H9 (cell line): ENCODE results near the gene POLN. TPM values are rescaled to one million over a fixed set of nuclear protein-coding genes. Genes with fewer than 3 reads are reported as not detected.

Experiments used
- DNase-seq: peaks from one replicate; pipeline ENCODE4 v3.0.0-alpha.2; 2017
- H2AFZ ChIP-seq: one replicate; pipeline ENCODE4 v1.6.1; 2013; ENCODE audit warnings: mild to moderate bottlenecking, low read length, control low read depth, moderate library complexity
- H2AK5ac ChIP-seq: 2 replicates; pipeline ENCODE4 v1.6.1; 2013; ENCODE audit warnings: low read length, control low read depth, mixed read lengths; ENCODE audit not compliant: insufficient read length
- H2BK120ac ChIP-seq: one replicate; pipeline ENCODE4 v1.6.1; 2013; ENCODE audit warnings: low read depth, mild to moderate bottlenecking, low read length, control low read depth, inconsistent platforms; ENCODE audit not compliant: poor library complexity, severe bottlenecking
- H2BK12ac ChIP-seq: 2 replicates; pipeline ENCODE4 v1.6.1; 2013; ENCODE audit warnings: low read length, control low read depth, mixed read lengths, low read depth; ENCODE audit not compliant: insufficient read length
- H2BK15ac ChIP-seq: 2 replicates; pipeline ENCODE4 v1.6.1; 2013; ENCODE audit warnings: low read depth, low read length, control low read depth
- H2BK20ac ChIP-seq: one replicate; pipeline ENCODE4 v1.6.1; 2013; ENCODE audit warnings: low read depth, mild to moderate bottlenecking, low read length, control low read depth, inconsistent platforms; ENCODE audit not compliant: poor library complexity, severe bottlenecking
- H2BK5ac ChIP-seq: 2 replicates; pipeline ENCODE4 v1.6.1; 2013; ENCODE audit warnings: low read length, control low read depth, mixed read lengths; ENCODE audit not compliant: insufficient read length
- H3K14ac ChIP-seq: 2 replicates; pipeline ENCODE4 v1.6.1; 2013; ENCODE audit warnings: low read length, control low read depth; ENCODE audit not compliant: insufficient read depth
- H3K18ac ChIP-seq: 2 replicates; pipeline ENCODE4 v1.6.1; 2013; ENCODE audit warnings: low read depth, mild to moderate bottlenecking, mixed read lengths, low read length, control low read depth; ENCODE audit not compliant: insufficient read length
- H3K23ac ChIP-seq: 2 replicates; pipeline ENCODE4 v1.6.1; 2013; ENCODE audit warnings: low read length, control low read depth, mixed read lengths, low read depth; ENCODE audit not compliant: insufficient read length
- H3K23me2 ChIP-seq: 2 replicates; pipeline ENCODE4 v1.6.1; 2013; ENCODE audit warnings: low read depth, mild to moderate bottlenecking, mixed read lengths, low read length, control low read depth; ENCODE audit not compliant: insufficient read length, poor library complexity, severe bottlenecking
- H3K27ac ChIP-seq: 2 replicates; pipeline ENCODE4 v1.5.1; 2013; ENCODE audit warnings: low read length, control low read depth, mixed read lengths, low read depth; ENCODE audit not compliant: insufficient read length
- H3K27me3 ChIP-seq: 2 replicates; pipeline ENCODE4 v1.6.1; 2013; ENCODE audit warnings: low read length, control low read depth, inconsistent platforms; ENCODE audit not compliant: insufficient read depth
- H3K4ac ChIP-seq: 2 replicates; pipeline ENCODE4 v1.6.1; 2013; ENCODE audit warnings: low read depth, mild to moderate bottlenecking, control low read depth, inconsistent platforms, low read length, moderate library complexity
- H3K4me1 ChIP-seq: 2 replicates; pipeline ENCODE4 v1.6.1; 2013; ENCODE audit warnings: low read length, control low read depth, inconsistent platforms; ENCODE audit not compliant: insufficient read depth
- H3K4me2 ChIP-seq: 2 replicates; pipeline ENCODE4 v1.6.1; 2013; ENCODE audit warnings: low read length, control low read depth, mixed read lengths; ENCODE audit not compliant: insufficient read length, insufficient read depth
- H3K56ac ChIP-seq: 2 replicates; pipeline ENCODE4 v1.6.1; 2013; ENCODE audit warnings: low read depth, mild to moderate bottlenecking, mixed read lengths, low read length, control low read depth; ENCODE audit not compliant: insufficient read length
- H3K79me1 ChIP-seq: 2 replicates; pipeline ENCODE4 v1.6.1; 2013; ENCODE audit warnings: low read depth, mild to moderate bottlenecking, moderate library complexity, low read length, control low read depth, inconsistent platforms; ENCODE audit not compliant: insufficient read depth, poor library complexity, severe bottlenecking
- H3K79me2 ChIP-seq: 2 replicates; pipeline ENCODE4 v1.6.1; 2013; ENCODE audit warnings: low read length, control low read depth, inconsistent platforms; ENCODE audit not compliant: insufficient read depth
- H3K9ac ChIP-seq: 2 replicates; pipeline ENCODE4 v1.6.1; 2013; ENCODE audit warnings: low read length, control low read depth, mixed read lengths; ENCODE audit not compliant: insufficient read length; ENCODE audit errors: extremely low read depth
- H3K9me3 ChIP-seq: one replicate; pipeline ENCODE4 v1.6.1; 2013; ENCODE audit warnings: low read depth, low read length, inconsistent platforms; ENCODE audit not compliant: control insufficient read depth
- H3T11ph ChIP-seq: one replicate; pipeline ENCODE4 v1.6.1; 2013; ENCODE audit warnings: mild to moderate bottlenecking, low read length, control low read depth, inconsistent platforms
- H4K20me1 ChIP-seq: one replicate; pipeline ENCODE4 v1.6.1; 2013; ENCODE audit not compliant: control insufficient read depth, insufficient read length, insufficient read depth
- H4K5ac ChIP-seq: 2 replicates; pipeline ENCODE4 v1.6.1; 2013; ENCODE audit warnings: low read depth, mild to moderate bottlenecking, mixed read lengths, low read length, control low read depth; ENCODE audit not compliant: insufficient read length
- H4K8ac ChIP-seq: replicated peaks from 2 replicates; pipeline ENCODE4 v1.6.1; 2013; ENCODE audit warnings: low read length, control low read depth, mixed read lengths, low read depth; ENCODE audit not compliant: insufficient read length
- H4K91ac ChIP-seq: 2 replicates; pipeline ENCODE4 v1.6.1; 2013; ENCODE audit warnings: low read depth, mild to moderate bottlenecking, moderate library complexity, mixed read lengths, low read length, control low read depth; ENCODE audit not compliant: insufficient read length
- H3K27ac Mint-ChIP-seq, 3 experiments: 2 replicates in 2 of 3; 3 replicates in 1 of 3; pipeline ENCODE4 v1.8.0; 2020 to 2021; ENCODE audit warnings: mixed read lengths in 3 of 3, mild to moderate bottlenecking in 1 of 3, moderate library complexity in 1 of 3
- H3K27me3 Mint-ChIP-seq: 2 replicates; pipeline ENCODE4 v1.8.0; 2021; ENCODE audit warnings: low read depth, mild to moderate bottlenecking, moderate library complexity, mixed read lengths
- H3K36me3 Mint-ChIP-seq, 3 experiments: 2 replicates in 2 of 3; 3 replicates in 1 of 3; pipeline ENCODE4 v1.8.0; 2020 to 2021; ENCODE audit warnings: low read depth in 3 of 3, mixed read lengths in 3 of 3; ENCODE audit not compliant: insufficient read depth in 1 of 3
- H3K4me1 Mint-ChIP-seq, 2 experiments: 2 replicates each; pipeline ENCODE4 v1.8.0; 2020; ENCODE audit warnings: mixed read lengths in 2 of 2
- H3K4me3 Mint-ChIP-seq, 2 experiments: 2 replicates in 1 of 2; 3 replicates in 1 of 2; pipeline ENCODE4 v1.8.0; 2020 to 2021; ENCODE audit warnings: mild to moderate bottlenecking in 2 of 2, mixed read lengths in 2 of 2, moderate library complexity in 1 of 2
- H3K9me3 Mint-ChIP-seq, 2 experiments: 2 replicates in 1 of 2; 3 replicates in 1 of 2; pipeline ENCODE4 v1.8.0; 2020; ENCODE audit warnings: mild to moderate bottlenecking in 2 of 2, mixed read lengths in 2 of 2, moderate library complexity in 1 of 2
- total RNA-seq: library from RNA; stranded (reverse); gene quantifications from 2 replicates; pipeline ENCODE4 v1.2.1, GENCODE V29; 2021
- TF ChIP-seq, protein P1 (sequence below): fragments of 200-600 bp; sonication (generic); conservative IDR thresholded peaks from 3 replicates; pipeline ENCODE4 v1.8.0; 2021; ENCODE audit warnings: antibody characterized with exemption, mild to moderate bottlenecking

Gene POLN
- total RNA-seq, 1 experiment from 2014 or later: 0.74 TPM

DNA sequence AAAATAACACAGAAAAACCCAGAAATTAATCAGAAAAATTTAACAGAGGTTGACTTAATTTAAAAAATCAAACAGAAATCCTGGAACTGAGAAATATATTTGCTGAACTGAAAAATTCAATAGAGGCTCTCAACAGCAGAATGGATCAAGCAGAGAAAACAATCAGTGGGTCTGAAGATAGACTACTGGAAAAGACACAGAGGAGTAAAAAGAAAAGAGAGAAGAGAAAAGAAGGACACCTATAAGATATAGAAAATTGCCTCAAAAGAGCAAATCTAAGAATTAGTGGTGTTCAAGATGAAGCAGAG, 55.1 kb downstream of the POLN start:
- no peaks in the 10 kb centered on the region for H3K4me1 ChIP-seq
- no peak overlapping the region for H3K4ac ChIP-seq
- Mint-ChIP-seq H3K27me3 (no peaks in the 10 kb centered on the region; the same call in 1 of the 2 replicates), H3K9me3 (peaks cover 8 to 11% of the 10 kb centered on the region in 2 experiments), H3K27ac (no peak overlapping the region), H3K36me3 (peaks cover 2 to 8% (median 3%) of the 10 kb centered on the region in 3 experiments), H3K4me3 (no peak overlapping the region), H3K4me1 (no peaks in the 10 kb centered on the region)
- H3T11ph ChIP-seq: no peak overlapping the region
- no peak overlapping the region for H4K5ac ChIP-seq
- H3K14ac ChIP-seq: no peak overlapping the region
- no peak overlapping the region for H3K56ac ChIP-seq
- H3K79me1 ChIP-seq: no peaks in the 10 kb centered on the region
- H3K4me2 ChIP-seq: no peak overlapping the region
- H2BK20ac ChIP-seq: no peak overlapping the region
- no peak overlapping the region for H2BK15ac ChIP-seq
- H3K9ac ChIP-seq: no peak overlapping the region
- H3K27ac ChIP-seq: no peak overlapping the region
- H4K8ac ChIP-seq: no peak overlapping the region
- no peak overlapping the region for H2AFZ ChIP-seq
- no peak for DNase-seq
- H3K79me2 ChIP-seq: no peaks in the 10 kb centered on the region
- no peak overlapping the region for H2BK12ac ChIP-seq
- H2BK120ac ChIP-seq: no peak overlapping the region
- H3K27me3 ChIP-seq: no peaks in the 10 kb centered on the region
- no peak overlapping the region for H3K23ac ChIP-seq
- no peaks in the 10 kb centered on the region for H3K9me3 ChIP-seq
- no peaks in the 10 kb centered on the region for H4K20me1 ChIP-seq
- H2BK5ac ChIP-seq: no peak overlapping the region
- no peak overlapping the region for H3K18ac ChIP-seq
- TF ChIP-seq, protein P1, sequence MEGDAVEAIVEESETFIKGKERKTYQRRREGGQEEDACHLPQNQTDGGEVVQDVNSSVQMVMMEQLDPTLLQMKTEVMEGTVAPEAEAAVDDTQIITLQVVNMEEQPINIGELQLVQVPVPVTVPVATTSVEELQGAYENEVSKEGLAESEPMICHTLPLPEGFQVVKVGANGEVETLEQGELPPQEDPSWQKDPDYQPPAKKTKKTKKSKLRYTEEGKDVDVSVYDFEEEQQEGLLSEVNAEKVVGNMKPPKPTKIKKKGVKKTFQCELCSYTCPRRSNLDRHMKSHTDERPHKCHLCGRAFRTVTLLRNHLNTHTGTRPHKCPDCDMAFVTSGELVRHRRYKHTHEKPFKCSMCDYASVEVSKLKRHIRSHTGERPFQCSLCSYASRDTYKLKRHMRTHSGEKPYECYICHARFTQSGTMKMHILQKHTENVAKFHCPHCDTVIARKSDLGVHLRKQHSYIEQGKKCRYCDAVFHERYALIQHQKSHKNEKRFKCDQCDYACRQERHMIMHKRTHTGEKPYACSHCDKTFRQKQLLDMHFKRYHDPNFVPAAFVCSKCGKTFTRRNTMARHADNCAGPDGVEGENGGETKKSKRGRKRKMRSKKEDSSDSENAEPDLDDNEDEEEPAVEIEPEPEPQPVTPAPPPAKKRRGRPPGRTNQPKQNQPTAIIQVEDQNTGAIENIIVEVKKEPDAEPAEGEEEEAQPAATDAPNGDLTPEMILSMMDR: no peak
- no peak overlapping the region for H2AK5ac ChIP-seq
- no peak overlapping the region for H4K91ac ChIP-seq
- H3K23me2 ChIP-seq: no peaks in the 10 kb centered on the region
